Raji (cell line): ENCODE data around the gene FCRL1.

ENCODE experiments used
- POLR2A ChIP-seq: IDR thresholded peaks from 2 replicates; pipeline ENCODE4 v1.6.1; 2011; ENCODE audit warnings: low read depth, low read length, control low read depth; ENCODE audit not compliant: insufficient read depth

The FCRL1 gene

GRCh38 chr1:157766792-157767191 is 53.1 kb downstream of the FCRL1 start:
- no peak for TF ChIP-seq POLR2A

- no peak for TF ChIP-seq POLR2A
These were observed 61.9 kb downstream of the FCRL1 start for GRCh38 chr1:157758018-157758417.

GRCh38 chr1:157753611-157754010 is 66.3 kb downstream of the FCRL1 start:
- TF ChIP-seq POLR2A, result no peak

- no peak for TF ChIP-seq POLR2A
These were observed 68.6 kb downstream of the FCRL1 start for GRCh38 chr1:157751283-157751682.

GRCh38 chr1:157748262-157748817 is 71.6 kb downstream of the FCRL1 start:
- no peak for TF ChIP-seq POLR2A
